ENCODE results near the gene DPP10. TPM values are rescaled to one million over a fixed set of nuclear protein-coding genes. Genes with fewer than 3 reads are reported as not detected.
A peak's percentile ranks its signal among the peaks of the same experiment; 100 is the strongest.

DPP10 gene
- total RNA-seq, 1 donor from 2014 or later: 6.5 TPM

GRCh38 chr2:115290478-115290877, 848.0 kb downstream of the DPP10 start:
- no peaks in the 10 kb centered on the region for H3K9me3 ChIP-seq (ENCODE audit: low read depth)
- Mint-ChIP-seq H3K27ac (no peak overlapping the region), H3K4me3 (no peak overlapping the region), H3K9me3 (peaks cover 3% of the 10 kb centered on the region), H3K4me1 (peaks cover 25% of the 10 kb centered on the region), H3K36me3 (peaks cover 2% of the 10 kb centered on the region), H3K27me3 (ENCODE audit: insufficient read depth, low read depth) (no peaks in the 10 kb centered on the region)
- H3K4me2 ChIP-seq: no peak overlapping the region
- no peak overlapping the region for H2AFZ ChIP-seq (replicated peaks)
- no peak overlapping the region for H3K9ac ChIP-seq
- H3K4me1 ChIP-seq: peaks cover 29% of the 10 kb centered on the region
- no peak for TF ChIP-seq EZH2phosphoT487 (IDR thresholded peaks at IDR 0.05)
- TF ChIP-seq EZH2 (IDR thresholded peaks at IDR 0.05): no peak
- no peak for TF ChIP-seq CTCF (IDR thresholded peaks at IDR 0.05)
- H3K27me3 ChIP-seq: no peaks in the 10 kb centered on the region
- no peak overlapping the region for H3K4me3 ChIP-seq
- no peak overlapping the region for H3K27ac ChIP-seq
- H3K36me3 ChIP-seq: no peaks in the 10 kb centered on the region
- peaks cover 5% of the 10 kb centered on the region for H3F3A ChIP-seq (ENCODE audit: low read depth)
- no peak for DNase-seq (ENCODE audit: low spot score)
- H3K79me2 ChIP-seq (ENCODE audit: low read depth): no peaks in the 10 kb centered on the region
- H4K20me1 ChIP-seq (ENCODE audit: low read depth): no peaks in the 10 kb centered on the region

- H3K27ac Mint-ChIP-seq: no peak overlapping the region
- Histone ChIP-seq H3K79me2 (ENCODE audit: low read depth) (no peaks in the 10 kb centered on the region), H3K27ac (no peak overlapping the region), H4K20me1 (ENCODE audit: low read depth) (no peaks in the 10 kb centered on the region), H2AFZ (replicated peaks) (no peak overlapping the region), H3K36me3 (no peaks in the 10 kb centered on the region), H3K9me3 (ENCODE audit: low read depth) (no peaks in the 10 kb centered on the region), H3K27me3 (no peaks in the 10 kb centered on the region), H3K4me1 (peaks cover 24% of the 10 kb centered on the region), H3K4me3 (no peak overlapping the region), H3K4me2 (no peak overlapping the region), H3K9ac (no peak overlapping the region), H3F3A (ENCODE audit: low read depth) (peaks cover 5% of the 10 kb centered on the region)
- no peak for TF ChIP-seq EZH2 (IDR thresholded peaks at IDR 0.05)
- no peak for TF ChIP-seq EZH2phosphoT487 (IDR thresholded peaks at IDR 0.05)
- no peak for TF ChIP-seq CTCF (IDR thresholded peaks at IDR 0.05)
- H3K27me3 Mint-ChIP-seq (ENCODE audit: insufficient read depth, low read depth): no peaks in the 10 kb centered on the region
- H3K4me1 Mint-ChIP-seq: peaks cover 28% of the 10 kb centered on the region
- H3K36me3 Mint-ChIP-seq: peaks cover 2% of the 10 kb centered on the region
- DNase-seq (ENCODE audit: low spot score): no peak
- no peak overlapping the region for H3K4me3 Mint-ChIP-seq
- peaks cover 3% of the 10 kb centered on the region for H3K9me3 Mint-ChIP-seq
These were observed 850.3 kb downstream of the DPP10 start for GRCh38 chr2:115292742-115293141.

- Mint-ChIP-seq H3K27me3 (ENCODE audit: insufficient read depth, low read depth) (no peaks in the 10 kb centered on the region), H3K9me3 (no peaks in the 10 kb centered on the region), H3K4me3 (no peak overlapping the region), H3K4me1 (peaks cover 31% of the 10 kb centered on the region), H3K36me3 (peaks cover 2% of the 10 kb centered on the region), H3K27ac (peak overlapping the region; percentile 57)
- Histone ChIP-seq H3F3A (ENCODE audit: low read depth) (peaks cover 5% of the 10 kb centered on the region), H3K4me1 (peaks cover 24% of the 10 kb centered on the region), H3K9ac (no peak overlapping the region), H3K4me3 (peak overlapping the region; percentile 17), H3K4me2 (peak overlapping the region; percentile 74), H4K20me1 (ENCODE audit: low read depth) (no peaks in the 10 kb centered on the region), H3K27me3 (no peaks in the 10 kb centered on the region), H3K36me3 (no peaks in the 10 kb centered on the region), H3K9me3 (ENCODE audit: low read depth) (no peaks in the 10 kb centered on the region), H2AFZ (replicated peaks) (no peak overlapping the region), H3K27ac (no peak overlapping the region), H3K79me2 (ENCODE audit: low read depth) (no peaks in the 10 kb centered on the region)
- peak; percentile 64 for DNase-seq (ENCODE audit: low spot score)
- TF ChIP-seq CTCF (IDR thresholded peaks at IDR 0.05) (no peak), EZH2phosphoT487 (IDR thresholded peaks at IDR 0.05) (no peak), EZH2 (IDR thresholded peaks at IDR 0.05) (no peak)
These were observed 852.6 kb downstream of the DPP10 start for GRCh38 chr2:115294999-115295398.

Measured in neural progenitor cell (in vitro differentiated cells).